Immature natural killer cell (primary cell): ENCODE data around the gene RBM17. TPM values are rescaled to one million over a fixed set of nuclear protein-coding genes. Genes with fewer than 3 reads are reported as not detected.
A peak's percentile ranks its signal among the peaks of the same experiment; 100 is the strongest.
"Not testable (repeated sequence)": the region's sequence is repeated elsewhere in the genome, so short reads cannot be mapped to it uniquely, and the experiment has no call there.

Experiments used
- DNase-seq, 3 donors: peaks; one replicate each; pipeline ENCODE4 v3.0.0; 2022; ENCODE audit warnings: mixed read lengths in 1 of 3
- H3K27ac Mint-ChIP-seq, 6 donors: one replicate each; pipeline ENCODE4 v1.8.0; 2020; ENCODE audit warnings: mixed read lengths in 6 of 6, mild to moderate bottlenecking in 5 of 6, inconsistent platforms in 4 of 6, moderate library complexity in 3 of 6
- H3K27me3 Mint-ChIP-seq, 3 donors: one replicate each; pipeline ENCODE4 v1.8.0; 2020 to 2021; ENCODE audit warnings: low read depth in 3 of 3, mild to moderate bottlenecking in 3 of 3, mixed read lengths in 3 of 3, moderate library complexity in 3 of 3, inconsistent platforms in 1 of 3
- H3K36me3 Mint-ChIP-seq, 3 donors: one replicate each; pipeline ENCODE4 v1.8.0; 2020; ENCODE audit warnings: mixed read lengths in 3 of 3, inconsistent platforms in 2 of 3, mild to moderate bottlenecking in 2 of 3
- H3K4me1 Mint-ChIP-seq, 2 donors: one replicate each; pipeline ENCODE4 v1.8.0; 2020; ENCODE audit warnings: inconsistent platforms in 2 of 2, mild to moderate bottlenecking in 2 of 2, mixed read lengths in 2 of 2, moderate library complexity in 1 of 2
- H3K4me3 Mint-ChIP-seq, 5 donors: one replicate each; pipeline ENCODE4 v1.8.0; 2020; ENCODE audit warnings: mild to moderate bottlenecking in 5 of 5, mixed read lengths in 5 of 5, inconsistent platforms in 3 of 5, moderate library complexity in 3 of 5
- H3K9me3 Mint-ChIP-seq, 6 donors: one replicate each; pipeline ENCODE4 v1.8.0; 2020; ENCODE audit warnings: mild to moderate bottlenecking in 6 of 6, mixed read lengths in 6 of 6, inconsistent platforms in 4 of 6, moderate library complexity in 3 of 6
- polyA plus RNA-seq, 3 donors: library from polyadenylated mRNA; unstranded; fragments of 300-500 nt; fragmentation: Illumina TruSeq; gene quantifications; one replicate each; pipeline ENCODE4 v1.2.3, GENCODE V29; 2021

Gene RBM17, protein sequence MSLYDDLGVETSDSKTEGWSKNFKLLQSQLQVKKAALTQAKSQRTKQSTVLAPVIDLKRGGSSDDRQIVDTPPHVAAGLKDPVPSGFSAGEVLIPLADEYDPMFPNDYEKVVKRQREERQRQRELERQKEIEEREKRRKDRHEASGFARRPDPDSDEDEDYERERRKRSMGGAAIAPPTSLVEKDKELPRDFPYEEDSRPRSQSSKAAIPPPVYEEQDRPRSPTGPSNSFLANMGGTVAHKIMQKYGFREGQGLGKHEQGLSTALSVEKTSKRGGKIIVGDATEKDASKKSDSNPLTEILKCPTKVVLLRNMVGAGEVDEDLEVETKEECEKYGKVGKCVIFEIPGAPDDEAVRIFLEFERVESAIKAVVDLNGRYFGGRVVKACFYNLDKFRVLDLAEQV
- 10 to 100 TPM; 30.9 to 91.5 (median 55.5) TPM for polyA plus RNA-seq

DNA sequence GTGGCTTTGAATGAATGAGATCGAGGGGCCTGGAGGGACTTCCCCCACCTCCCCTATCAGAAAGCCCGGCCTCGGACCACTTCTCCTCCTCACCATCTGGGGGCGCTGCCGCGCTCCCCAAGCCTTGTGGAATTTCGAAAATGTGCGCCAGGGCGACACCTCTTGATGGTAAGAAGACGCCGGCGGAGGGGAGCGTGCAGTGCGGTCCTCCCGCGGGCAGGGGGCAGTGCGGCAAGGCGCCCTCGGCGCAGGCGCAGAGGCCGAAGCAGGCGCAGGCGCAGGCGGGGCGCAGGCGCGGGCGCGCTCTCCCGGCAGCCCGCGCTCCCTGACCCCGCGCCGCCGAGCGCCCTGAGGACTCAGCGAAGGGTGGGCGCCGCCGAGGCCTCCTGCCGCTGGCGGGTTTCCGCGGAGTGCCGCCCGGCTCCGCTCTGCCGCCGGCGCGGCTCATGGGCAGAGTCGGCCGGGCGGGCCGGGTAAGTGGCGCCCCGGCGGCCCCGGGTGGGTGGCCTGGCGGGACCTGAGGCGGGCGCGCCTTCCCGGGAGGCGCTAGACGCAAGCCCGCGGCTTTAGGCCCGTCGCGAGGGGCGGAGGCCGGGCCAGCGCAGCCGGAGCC is at the start of gene RBM17:
Gene RBM17 (plus strand): TSS at position 314 of the 613 bp plus-strand sequence. CDS start 8,032 bp downstream, outside the sequence.
- H3K27ac Mint-ChIP-seq = peak within 1 kb of the TSS; percentile 26 to 89 (median 84)
- H3K4me3 Mint-ChIP-seq = peak within 1 kb of the TSS; percentile 79 to 95 (median 88)
- peaks cover 0 to 3% (median 0%) of the 10 kb centered on the region in 3 donors for H3K36me3 Mint-ChIP-seq
- H3K27me3 Mint-ChIP-seq = peaks cover 9 to 13% (median 11%) of the 10 kb centered on the region in 3 donors
- peaks cover 54 to 59% of the 10 kb centered on the region in 2 donors for H3K4me1 Mint-ChIP-seq
- peak; percentile 98 to 99 (median 99) for DNase-seq
- H3K9me3 Mint-ChIP-seq = no peaks in the 10 kb centered on the region

DNA sequence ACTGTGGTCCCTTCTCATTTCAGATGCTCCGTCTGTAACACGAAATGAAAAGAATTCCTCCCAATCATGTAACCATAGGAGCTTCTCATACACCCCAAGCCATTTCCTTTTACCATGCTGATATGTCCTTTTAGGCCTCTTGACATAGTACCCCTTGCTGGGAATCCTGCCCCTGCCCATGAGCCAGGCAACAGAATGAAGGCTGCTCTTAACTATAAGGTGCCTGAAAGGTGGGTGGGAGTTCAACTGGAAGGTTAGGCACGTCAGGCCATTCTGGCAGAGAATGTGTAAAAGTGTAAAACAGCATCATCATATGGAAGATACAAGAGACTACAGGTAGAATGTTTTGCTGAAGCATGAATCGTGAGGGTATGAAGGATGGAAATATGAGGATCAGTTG is 49.1 kb upstream of the RBM17 start:
- no peak overlapping the region for H3K4me3 Mint-ChIP-seq
- peaks cover 0 to 4% (median 0%) of the 10 kb centered on the region in 3 donors for H3K36me3 Mint-ChIP-seq
- H3K27ac Mint-ChIP-seq = no peak overlapping the region
- peaks cover 2 to 10% (median 5%) of the 10 kb centered on the region in 3 donors for H3K27me3 Mint-ChIP-seq
- H3K9me3 Mint-ChIP-seq = no peaks in the 10 kb centered on the region
- DNase-seq = no peak
- H3K4me1 Mint-ChIP-seq = peaks cover 35 to 38% of the 10 kb centered on the region in 2 donors

- no peak overlapping the region for H3K27ac Mint-ChIP-seq
- peaks cover 0 to 4% (median 0%) of the 10 kb centered on the region in 3 donors for H3K36me3 Mint-ChIP-seq
- DNase-seq = no peak
- H3K4me1 Mint-ChIP-seq = peaks cover 40 to 43% of the 10 kb centered on the region in 2 donors
- peaks cover 2 to 10% (median 5%) of the 10 kb centered on the region in 3 donors for H3K27me3 Mint-ChIP-seq
- H3K9me3 Mint-ChIP-seq = no peaks in the 10 kb centered on the region
- no peak overlapping the region for H3K4me3 Mint-ChIP-seq
These were observed 48.6 kb upstream of the RBM17 start for GRCh38 chr10:6040205-6040604.

DNA sequence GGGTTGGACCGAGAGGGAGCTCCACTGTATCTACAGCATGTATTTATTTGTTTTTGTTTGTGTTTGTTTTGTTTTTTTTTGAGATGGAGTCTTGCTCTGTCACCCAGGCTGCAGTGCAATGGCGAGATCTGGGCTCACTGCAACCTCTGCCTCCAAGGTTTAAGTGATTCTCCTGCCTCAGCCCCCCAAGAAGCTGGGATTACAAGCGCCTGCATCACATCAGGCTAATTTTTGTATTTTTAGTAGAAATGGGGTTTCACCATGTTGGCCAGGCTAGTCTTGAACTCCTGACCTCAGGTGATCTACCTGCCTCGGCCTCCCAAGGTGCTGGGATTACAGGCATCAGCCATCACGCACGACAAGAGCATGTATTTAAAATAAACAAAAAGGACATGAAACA is 45.5 kb upstream of the RBM17 start:
- H3K27ac Mint-ChIP-seq, H3K9me3 Mint-ChIP-seq, H3K4me3 Mint-ChIP-seq, H3K36me3 Mint-ChIP-seq, DNase-seq: not testable (repeated sequence)
- H3K27me3 Mint-ChIP-seq = peaks cover 2 to 12% (median 2%) of the 10 kb centered on the region in 3 donors
- peaks cover 27 to 34% of the 10 kb centered on the region in 2 donors for H3K4me1 Mint-ChIP-seq

- no peak for DNase-seq
- Mint-ChIP-seq H3K4me3 (peak overlapping the region in 2 of 5 donors; percentile 14 to 47), H3K9me3 (no peaks in the 10 kb centered on the region), H3K36me3 (peaks cover 0 to 4% (median 0%) of the 10 kb centered on the region in 3 donors), H3K4me1 (peaks cover 20 to 27% of the 10 kb centered on the region in 2 donors), H3K27me3 (peaks cover 0 to 12% (median 0%) of the 10 kb centered on the region in 3 donors), H3K27ac (peak overlapping the region in 1 of 6 donors; percentile 46)
These were observed 44.8 kb upstream of the RBM17 start for GRCh38 chr10:6044060-6044459.

DNA sequence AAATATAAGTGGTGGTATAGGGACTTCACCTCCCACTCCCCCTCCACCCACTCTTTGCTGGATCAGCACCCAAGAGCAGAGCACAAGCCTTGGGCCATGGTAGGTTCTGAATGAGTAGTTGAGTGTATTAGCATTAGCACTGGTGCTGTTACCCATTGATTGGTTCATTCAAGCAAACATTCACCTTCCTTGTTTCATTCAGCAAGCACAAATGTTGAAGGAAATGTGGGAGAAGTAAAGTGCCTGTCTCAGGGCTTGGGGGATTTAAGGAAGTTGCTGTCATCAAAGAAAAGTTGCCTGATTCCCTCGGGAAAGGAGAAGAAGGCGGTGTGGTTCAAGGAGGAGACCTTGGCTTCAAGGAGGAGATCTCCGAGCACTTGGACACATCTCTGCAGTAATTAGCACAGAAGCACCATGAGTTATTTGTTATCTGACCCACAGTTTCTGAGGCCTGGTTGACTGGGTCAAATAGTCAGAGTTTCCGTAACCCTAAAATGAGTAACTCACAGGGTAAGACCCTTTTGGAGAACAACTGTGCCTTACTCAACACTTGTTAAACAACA is 44.0 kb upstream of the RBM17 start:
- peak overlapping the region in 1 of 6 donors; percentile 28 for H3K27ac Mint-ChIP-seq
- DNase-seq = no peak

DNA sequence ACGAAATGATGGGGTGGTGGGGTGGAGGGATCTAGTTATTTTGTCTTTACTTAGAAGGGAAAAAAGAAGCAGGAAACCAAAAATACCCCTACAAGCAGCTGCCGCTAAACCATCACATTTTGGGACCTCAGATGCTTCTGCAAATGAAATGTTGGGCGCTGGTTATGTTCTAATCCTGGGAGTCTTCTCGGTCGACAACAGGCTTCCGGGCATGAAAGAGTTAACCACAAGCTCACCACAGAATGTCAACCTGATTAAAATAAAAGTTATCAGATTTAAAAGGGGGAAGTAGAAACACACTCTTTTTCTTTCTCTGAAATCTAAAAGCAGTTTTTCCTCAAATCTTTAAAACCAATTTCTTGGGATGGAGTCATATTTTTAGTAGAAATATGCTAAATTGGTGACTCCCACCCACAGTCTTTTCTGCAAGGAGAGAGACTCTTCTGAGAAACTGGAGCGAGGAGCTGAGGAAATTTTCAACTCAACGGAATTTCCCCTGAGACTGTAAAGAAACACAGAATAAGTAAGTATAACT is 43.5 kb upstream of the RBM17 start:
- Mint-ChIP-seq H3K4me3 (no peak overlapping the region), H3K27ac (no peak overlapping the region), H3K27me3 (peaks cover 0 to 4% (median 4%) of the 10 kb centered on the region in 3 donors), H3K36me3 (peaks cover 0 to 4% (median 0%) of the 10 kb centered on the region in 3 donors), H3K4me1 (peaks cover 28 to 38% of the 10 kb centered on the region in 2 donors), H3K9me3 (no peaks in the 10 kb centered on the region)
- no peak for DNase-seq

More for the DNA sequence above, 44.0 kb upstream of the RBM17 start:
- no peaks in the 10 kb centered on the region for H3K9me3 Mint-ChIP-seq
- H3K4me1 Mint-ChIP-seq = peaks cover 22 to 32% of the 10 kb centered on the region in 2 donors
- H3K4me3 Mint-ChIP-seq = peak overlapping the region in 2 of 5 donors; percentile 6 to 24
- peaks cover 0 to 4% (median 0%) of the 10 kb centered on the region in 3 donors for H3K36me3 Mint-ChIP-seq
- peaks cover 0 to 9% (median 3%) of the 10 kb centered on the region in 3 donors for H3K27me3 Mint-ChIP-seq

GRCh38 chr10:6045878-6046772 is 42.7 kb upstream of the RBM17 start:
- Mint-ChIP-seq H3K27ac (peak overlapping the region in 1 of 6 donors; percentile 3), H3K4me1 (peaks cover 35 to 45% of the 10 kb centered on the region in 2 donors), H3K27me3 (peaks cover 5 to 11% (median 11%) of the 10 kb centered on the region in 3 donors), H3K9me3 (no peaks in the 10 kb centered on the region), H3K4me3 (no peak overlapping the region), H3K36me3 (peaks cover 0 to 4% (median 0%) of the 10 kb centered on the region in 3 donors)
- DNase-seq = no peak

- no peak for DNase-seq
- Mint-ChIP-seq H3K36me3 (peaks cover 0 to 4% (median 0%) of the 10 kb centered on the region in 3 donors), H3K4me1 (peaks cover 39 to 52% of the 10 kb centered on the region in 2 donors), H3K9me3 (no peaks in the 10 kb centered on the region), H3K27ac (peak overlapping the region in 1 of 6 donors; percentile 3), H3K27me3 (peaks cover 7 to 18% (median 12%) of the 10 kb centered on the region in 3 donors), H3K4me3 (no peak overlapping the region)
These were observed 41.8 kb upstream of the RBM17 start for GRCh38 chr10:6046773-6047611.

- no peak for DNase-seq
- Mint-ChIP-seq H3K27me3 (peaks cover 15 to 25% (median 19%) of the 10 kb centered on the region in 3 donors), H3K9me3 (no peaks in the 10 kb centered on the region), H3K4me3 (peak overlapping the region in 1 of 5 donors; percentile 10), H3K36me3 (peaks cover 0 to 4% (median 0%) of the 10 kb centered on the region in 3 donors), H3K27ac (peak overlapping the region in 1 of 6 donors; percentile 5), H3K4me1 (peaks cover 47 to 60% of the 10 kb centered on the region in 2 donors)
These were observed 41.0 kb upstream of the RBM17 start for GRCh38 chr10:6047847-6048246.

GRCh38 chr10:6048281-6049030 is 40.4 kb upstream of the RBM17 start:
- DNase-seq = no peak
- H3K9me3 Mint-ChIP-seq = no peaks in the 10 kb centered on the region
- H3K4me3 Mint-ChIP-seq = peak overlapping the region in 1 of 5 donors; percentile 10
- peaks cover 52 to 66% of the 10 kb centered on the region in 2 donors for H3K4me1 Mint-ChIP-seq
- H3K27me3 Mint-ChIP-seq = peaks cover 15 to 29% (median 19%) of the 10 kb centered on the region in 3 donors
- peak overlapping the region in 2 of 6 donors; percentile 4 to 5 for H3K27ac Mint-ChIP-seq
- H3K36me3 Mint-ChIP-seq = peaks cover 0 to 4% (median 0%) of the 10 kb centered on the region in 3 donors
